GM18508 (cell line): Measurements from ENCODE around the gene FXN.
"Not testable (repeated sequence)": the region's sequence is repeated elsewhere in the genome, so short reads cannot be mapped to it uniquely, and the experiment has no call there.

Experiments used
- ATAC-seq: cut with Tn5 transposase; IDR thresholded peaks from one replicate; pipeline ENCODE4 v1.9.1; 2021; ENCODE audit warnings: moderate number of reproducible peaks; ENCODE audit not compliant: insufficient read depth, unreplicated experiment

FXN gene

GRCh38 chr9:69020301-69021145, 15.0 kb upstream of the FXN start:
- no peak for ATAC-seq

DNA sequence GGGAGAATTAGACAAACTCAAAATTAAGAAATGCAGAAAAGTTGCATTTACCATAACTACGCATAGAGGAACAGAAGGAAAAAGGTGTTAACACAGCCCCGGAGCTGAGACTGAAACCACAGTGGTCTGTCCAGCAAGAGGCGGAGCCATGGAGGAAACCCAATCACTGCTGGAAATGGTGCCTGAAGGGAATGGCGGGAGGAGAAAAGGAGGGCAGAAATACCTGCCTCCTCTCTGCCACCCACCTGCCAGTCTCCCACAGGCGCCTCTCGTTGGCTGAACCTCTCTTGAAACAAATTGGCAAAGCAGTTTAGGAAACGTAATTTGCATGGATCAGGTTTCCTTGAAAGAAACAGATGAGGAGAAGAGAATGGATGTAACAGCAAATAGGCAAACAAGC, 11.9 kb upstream of the FXN start:
- no peak for ATAC-seq

DNA sequence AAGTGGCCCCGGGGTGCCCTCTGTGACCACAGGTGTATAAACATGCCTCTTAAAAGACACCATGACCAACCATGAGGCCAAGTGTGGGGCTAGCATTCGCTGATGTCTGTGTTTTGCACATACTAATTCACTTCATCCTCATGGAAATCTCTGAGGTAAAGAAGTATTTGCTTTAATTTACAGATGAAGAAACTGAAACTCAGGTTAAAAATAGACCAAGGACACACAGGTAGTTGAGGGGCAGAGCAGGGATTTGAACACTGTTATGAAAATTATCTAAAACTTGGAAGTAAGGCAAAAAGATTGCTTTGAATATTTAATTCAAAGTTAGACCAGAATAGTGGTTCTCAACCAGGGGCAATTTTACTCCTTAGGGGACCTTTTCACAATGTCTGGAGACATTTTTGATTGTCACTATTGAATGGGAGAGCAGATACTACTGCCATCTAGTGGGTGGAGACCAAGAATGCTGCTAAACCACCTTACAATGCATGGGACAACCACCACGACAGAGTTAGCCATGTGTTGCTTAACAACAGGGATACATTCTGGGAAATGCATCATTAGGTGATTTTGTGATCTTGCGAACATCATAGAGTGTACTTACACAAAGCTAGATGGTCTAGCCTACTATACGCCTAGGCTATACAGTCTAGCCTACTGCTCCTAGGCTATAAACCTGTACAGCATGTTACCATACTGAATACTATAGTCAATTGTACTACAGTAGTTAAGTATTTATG, 8.0 kb upstream of the FXN start:
- ATAC-seq, result no peak

- no peak for ATAC-seq
Measured at GRCh38 chr9:69028754-69029153, 6.8 kb upstream of the FXN start.

DNA sequence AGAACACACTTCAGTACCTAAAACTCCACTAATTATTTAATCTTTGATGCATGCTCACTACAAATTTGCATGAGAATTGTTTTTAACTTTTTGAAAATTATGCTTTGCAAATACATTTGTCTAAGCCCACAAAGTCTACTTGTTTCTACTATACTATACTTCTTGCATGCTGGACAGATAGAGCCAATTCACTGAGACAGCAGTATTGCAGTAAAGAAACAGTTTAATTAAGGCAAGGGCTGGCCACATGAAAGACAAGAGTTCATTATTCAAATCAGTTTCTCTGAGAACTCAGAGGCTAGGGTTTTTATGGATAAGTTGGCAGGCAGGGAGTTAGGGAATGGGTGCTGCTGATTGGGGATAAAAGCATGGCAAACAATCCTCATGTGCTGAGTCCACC, 6.0 kb upstream of the FXN start:
- ATAC-seq, result no peak

GRCh38 chr9:69030851-69031645, 4.5 kb upstream of the FXN start:
- ATAC-seq, result no peak

GRCh38 chr9:69034071-69034470, 1.5 kb upstream of the FXN start:
- ATAC-seq, result no peak

GRCh38 chr9:69036309-69036708, 757 bp downstream of the FXN start:
- peak; percentile 22 for ATAC-seq

DNA sequence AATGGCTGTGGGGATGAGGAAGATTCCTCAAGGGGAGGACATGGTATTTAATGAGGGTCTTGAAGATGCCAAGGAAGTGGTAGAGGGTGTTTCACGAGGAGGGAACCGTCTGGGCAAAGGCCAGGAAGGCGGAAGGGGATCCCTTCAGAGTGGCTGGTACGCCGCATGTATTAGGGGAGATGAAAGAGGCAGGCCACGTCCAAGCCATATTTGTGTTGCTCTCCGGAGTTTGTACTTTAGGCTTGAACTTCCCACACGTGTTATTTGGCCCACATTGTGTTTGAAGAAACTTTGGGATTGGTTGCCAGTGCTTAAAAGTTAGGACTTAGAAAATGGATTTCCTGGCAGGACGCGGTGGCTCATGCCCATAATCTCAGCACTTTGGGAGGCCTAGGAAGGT, 1.2 kb downstream of the FXN start:
- ATAC-seq, result no peak

DNA sequence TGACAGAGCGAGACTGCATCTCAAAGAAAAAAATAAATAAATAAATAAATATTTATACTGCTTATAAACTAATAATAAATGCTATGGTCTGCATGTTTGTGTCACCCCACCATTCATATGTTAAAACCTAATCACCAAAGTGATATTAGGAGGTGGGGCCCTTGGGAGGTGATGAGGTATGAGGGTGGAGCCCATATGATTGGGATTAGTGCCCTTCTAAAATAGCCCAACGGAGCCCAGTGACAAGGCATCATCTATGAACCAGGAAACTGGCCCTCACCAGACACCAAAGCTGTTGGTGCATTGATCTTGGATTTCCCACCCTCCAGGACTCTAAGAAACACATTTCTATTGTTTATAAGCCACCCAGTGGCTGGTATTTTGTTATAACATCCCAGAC, 5.1 kb downstream of the FXN start:
- no peak for ATAC-seq

DNA sequence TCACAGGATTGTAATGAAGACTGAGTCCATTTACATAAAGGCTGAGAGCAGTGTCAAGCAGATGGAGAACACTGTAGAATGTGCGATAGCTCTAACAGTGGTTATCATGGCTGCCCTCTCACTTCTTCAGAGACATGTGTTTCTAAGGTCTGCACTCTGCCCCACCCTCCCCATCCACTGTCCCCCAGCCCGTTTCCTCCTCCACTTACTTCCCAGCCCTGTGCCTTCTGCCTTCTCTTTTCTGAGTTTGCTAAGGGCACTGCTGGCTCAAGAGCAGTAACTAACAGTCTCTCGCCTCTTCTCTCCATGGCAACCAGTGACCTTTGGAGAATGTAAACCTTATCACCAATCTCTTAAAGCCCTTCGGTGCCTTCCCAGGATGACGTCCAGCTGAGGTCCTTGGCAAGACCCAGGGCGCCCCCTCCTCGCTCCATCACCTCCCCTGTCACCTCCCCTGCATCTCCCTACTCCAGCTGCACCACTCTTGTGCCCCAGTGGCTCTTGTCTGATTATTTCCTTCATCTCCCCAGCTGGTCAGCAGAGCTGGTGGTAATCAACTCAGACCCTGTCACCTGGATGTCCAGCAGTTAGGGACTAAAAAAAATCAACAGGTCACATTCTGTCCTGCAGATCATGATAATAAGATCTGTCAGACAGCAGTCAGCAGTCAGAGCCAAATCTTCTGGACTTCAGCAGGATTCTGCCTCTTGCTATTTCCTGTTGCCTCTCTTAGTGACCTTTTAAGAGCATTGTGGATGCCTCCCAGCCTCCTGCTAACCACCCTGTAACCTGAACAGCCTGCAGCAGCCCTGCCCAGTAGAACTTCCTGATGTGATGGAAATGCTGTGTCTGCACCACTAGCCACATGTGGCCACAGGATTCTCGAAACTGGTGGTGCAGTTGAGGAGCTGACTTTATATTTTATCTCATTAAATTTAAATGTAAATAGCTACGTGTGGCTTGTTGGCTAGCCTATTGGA, 9.0 kb downstream of the FXN start:
- ATAC-seq, result no peak

DNA sequence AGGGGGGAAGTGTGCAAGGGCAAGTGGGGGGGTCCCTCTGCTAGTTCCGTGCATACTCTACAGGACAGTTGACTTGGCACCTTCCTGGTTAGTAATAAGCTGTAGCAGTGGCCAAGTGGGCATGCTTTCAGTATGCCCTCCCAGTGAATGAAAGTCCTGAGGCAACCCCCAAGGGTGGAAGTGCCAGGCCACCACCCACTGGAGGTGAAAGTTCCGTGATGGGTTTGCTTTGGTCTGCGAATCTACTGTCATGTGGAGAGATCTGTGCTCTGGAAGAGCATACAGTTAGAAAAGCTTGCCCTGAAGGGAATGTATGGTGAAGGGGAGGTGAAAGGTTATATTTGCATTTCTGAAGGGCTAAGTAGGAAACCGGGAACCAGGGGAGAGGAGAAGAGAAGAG, 10.3 kb downstream of the FXN start:
- ATAC-seq, result no peak

GRCh38 chr9:69046723-69047122, 11.2 kb downstream of the FXN start:
- no peak for ATAC-seq

GRCh38 chr9:69047371-69047770, 11.8 kb downstream of the FXN start:
- no peak for ATAC-seq

- no peak for ATAC-seq
Measured at GRCh38 chr9:69049094-69049493, 13.5 kb downstream of the FXN start.

DNA sequence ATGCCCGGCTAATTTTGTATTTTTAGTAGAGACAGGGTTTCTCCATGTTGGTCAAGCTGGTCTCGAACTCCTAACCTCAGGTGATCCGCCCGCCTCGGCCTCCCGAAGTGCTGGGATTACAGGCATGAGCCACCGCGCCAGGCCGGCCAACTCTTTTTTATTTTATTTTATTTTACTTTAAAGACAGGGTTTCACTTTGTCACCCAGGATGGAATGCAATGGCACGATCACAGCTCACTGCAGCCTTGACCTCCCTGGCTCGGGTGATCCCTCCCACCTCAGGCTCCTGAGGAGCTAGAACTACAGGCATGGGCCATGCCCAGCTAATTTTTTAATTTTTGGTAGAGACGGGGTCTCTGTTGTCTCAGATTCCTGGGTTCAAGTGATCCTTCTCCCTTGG, 15.4 kb downstream of the FXN start:
- not testable (repeated sequence) for ATAC-seq

GRCh38 chr9:69054989-69055388, 19.4 kb downstream of the FXN start:
- no peak for ATAC-seq

DNA sequence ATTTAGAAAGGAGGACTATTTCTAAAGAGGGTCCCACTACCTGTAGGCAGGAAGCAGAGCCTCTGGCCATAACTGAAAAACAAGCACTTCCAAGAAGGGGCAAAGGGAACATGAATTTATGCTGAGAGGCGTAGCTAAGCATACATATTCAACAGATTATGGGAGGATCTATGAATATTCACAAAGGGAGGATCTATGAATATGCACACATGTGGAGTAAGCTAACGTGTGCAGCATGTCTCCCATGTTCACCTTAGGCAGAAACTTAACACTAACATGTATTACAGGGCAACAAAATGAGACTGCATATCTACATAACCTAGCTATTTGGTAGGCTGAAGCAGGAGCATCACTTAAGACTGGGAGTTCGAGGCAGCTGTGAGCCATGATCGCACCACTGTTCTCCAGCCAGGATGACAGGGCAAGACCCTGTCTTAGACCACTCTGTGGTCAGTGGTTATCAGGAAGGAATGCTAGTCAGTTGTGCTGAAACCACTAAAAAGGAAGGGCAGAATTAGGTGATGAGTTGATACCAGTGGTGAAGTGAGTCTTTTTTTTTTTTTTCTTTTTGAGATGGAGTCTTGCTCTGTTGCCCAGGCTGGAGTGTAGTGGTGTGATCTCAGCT, 20.8 kb downstream of the FXN start:
- no peak for ATAC-seq

GRCh38 chr9:69058101-69058500, 22.5 kb downstream of the FXN start:
- no peak for ATAC-seq
